HG02852 (cell line): ENCODE data around the gene ADAMTS2.

Source experiments
- ATAC-seq: cut with Tn5 transposase; IDR thresholded peaks from one replicate; pipeline ENCODE4 v1.9.1; 2021; ENCODE audit warnings: mild to moderate bottlenecking, moderate library complexity; ENCODE audit not compliant: unreplicated experiment

The ADAMTS2 gene

DNA sequence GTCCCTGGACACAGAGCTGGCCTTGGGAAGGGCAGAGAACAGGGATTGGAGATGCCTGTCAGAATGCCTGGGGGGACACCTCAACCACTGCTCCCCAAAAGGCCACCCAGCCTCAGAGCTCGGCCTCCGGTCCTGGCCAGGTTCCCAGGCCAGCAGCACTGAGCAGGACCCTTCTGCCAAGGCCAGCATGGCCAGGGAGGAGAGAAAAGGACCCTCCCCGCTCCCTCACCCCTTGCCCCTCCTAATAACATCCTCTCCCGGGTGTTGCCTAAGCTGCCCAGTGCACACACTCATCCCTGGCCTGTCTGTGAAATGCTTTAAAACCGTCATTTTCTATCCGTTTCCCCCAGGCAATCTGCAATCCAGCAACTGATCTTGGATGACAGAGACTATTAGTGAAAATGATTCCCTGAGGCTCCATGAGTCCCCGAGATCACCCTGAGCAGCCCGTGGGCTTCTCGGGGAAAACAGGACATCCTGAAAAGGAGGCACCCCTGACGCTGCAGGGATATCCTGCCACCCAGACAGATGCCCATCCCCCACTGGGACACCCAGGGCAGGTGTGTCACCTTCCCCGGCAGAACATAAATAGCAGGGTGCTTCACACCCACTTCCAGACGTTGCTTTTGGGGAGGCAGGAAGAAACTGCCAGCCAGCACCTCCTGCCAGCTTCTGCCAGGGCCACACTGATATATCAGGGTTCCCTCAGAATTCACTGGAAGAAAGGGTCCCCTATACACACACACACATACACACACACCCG lies 75.3 kb downstream of the ADAMTS2 start:
- no peak for ATAC-seq

GRCh38 chr5:179268966-179269693 lies 76.1 kb downstream of the ADAMTS2 start:
- ATAC-seq, result no peak

DNA sequence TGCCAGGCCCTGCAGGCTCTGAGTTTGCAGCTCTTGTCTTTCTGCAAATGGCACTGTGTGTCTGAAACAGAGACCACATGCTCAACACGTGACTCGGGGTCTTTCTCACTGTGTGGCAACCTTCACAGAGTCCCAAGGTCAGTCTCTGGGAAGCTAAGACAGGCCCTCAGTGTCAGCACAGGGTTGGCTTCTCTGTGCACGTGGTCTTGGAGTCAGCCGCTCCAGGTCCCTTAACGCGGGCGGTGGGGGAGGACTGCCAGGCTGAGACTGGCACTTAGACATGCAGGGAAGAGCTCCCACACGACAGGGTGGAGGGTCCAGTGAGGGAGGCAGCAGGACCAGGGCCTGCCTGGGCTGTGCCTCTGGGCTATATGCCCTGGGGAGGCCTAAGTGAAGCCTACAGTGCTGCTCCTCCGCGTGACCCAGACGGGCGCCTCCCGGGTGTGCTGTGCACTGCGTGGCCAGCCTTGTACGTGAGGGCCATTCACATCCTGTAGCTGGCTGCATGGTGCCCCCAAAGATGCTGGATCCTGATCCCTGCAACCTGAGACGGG lies 76.8 kb downstream of the ADAMTS2 start:
- no peak for ATAC-seq

DNA sequence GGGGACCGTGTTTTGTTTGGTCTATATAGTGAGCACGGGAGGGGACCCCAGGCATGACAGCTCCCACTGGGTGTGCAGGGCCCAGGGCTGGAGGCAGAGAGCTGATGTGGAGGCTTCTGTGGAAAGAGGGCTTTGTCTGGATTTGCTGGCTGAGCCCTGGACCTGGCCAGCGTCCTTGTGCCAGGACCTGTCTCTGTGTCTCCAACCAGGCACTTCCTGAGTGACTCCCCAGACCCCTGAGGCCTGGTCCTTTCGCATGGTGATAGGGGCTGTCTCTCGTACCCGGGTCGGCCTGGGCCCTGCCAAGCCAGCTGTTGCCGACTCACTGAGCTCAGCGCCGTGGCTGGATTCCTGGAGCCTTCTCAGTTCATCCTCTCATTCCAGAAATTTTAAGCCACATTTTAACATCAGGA lies 77.6 kb downstream of the ADAMTS2 start:
- no peak for ATAC-seq

DNA sequence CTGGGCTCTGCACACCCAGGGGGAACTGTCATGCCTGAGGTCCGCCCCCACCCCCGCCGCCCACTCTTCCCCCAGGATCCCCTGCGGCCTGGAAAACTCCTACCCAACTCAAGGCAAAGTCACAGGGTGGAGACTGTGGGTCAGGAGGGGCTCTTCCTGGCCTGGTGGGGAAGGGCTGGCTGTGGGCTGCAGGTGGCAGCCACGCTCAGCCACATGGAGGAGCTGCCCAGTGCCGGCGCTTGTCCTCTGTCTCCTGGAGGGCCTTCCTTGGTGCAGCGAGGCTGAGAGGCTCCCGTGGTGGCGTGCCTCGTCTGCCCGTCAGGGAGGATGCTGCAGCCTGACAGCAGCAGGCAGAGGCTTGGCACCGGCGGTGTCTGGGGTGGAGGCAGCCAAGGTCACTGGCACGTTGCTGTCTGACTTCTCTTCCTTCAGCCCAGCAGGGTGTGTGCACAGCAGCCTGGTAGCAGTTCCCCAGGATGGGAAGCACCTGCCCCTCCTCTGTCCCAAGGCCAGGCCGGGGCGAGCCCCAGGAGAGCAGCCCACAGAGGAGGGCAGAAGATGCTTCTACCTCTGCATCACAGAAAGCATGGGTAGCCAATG lies 78.1 kb downstream of the ADAMTS2 start:
- no peak for ATAC-seq

- ATAC-seq, result no peak
These were observed 78.8 kb downstream of the ADAMTS2 start for GRCh38 chr5:179266291-179267070.

- ATAC-seq, result no peak
These were observed 79.6 kb downstream of the ADAMTS2 start for GRCh38 chr5:179265514-179266290.

GRCh38 chr5:179264783-179265513 lies 80.3 kb downstream of the ADAMTS2 start:
- no peak for ATAC-seq

GRCh38 chr5:179264053-179264782 lies 81.0 kb downstream of the ADAMTS2 start:
- no peak for ATAC-seq

GRCh38 chr5:179263391-179264052 lies 81.7 kb downstream of the ADAMTS2 start:
- no peak for ATAC-seq

DNA sequence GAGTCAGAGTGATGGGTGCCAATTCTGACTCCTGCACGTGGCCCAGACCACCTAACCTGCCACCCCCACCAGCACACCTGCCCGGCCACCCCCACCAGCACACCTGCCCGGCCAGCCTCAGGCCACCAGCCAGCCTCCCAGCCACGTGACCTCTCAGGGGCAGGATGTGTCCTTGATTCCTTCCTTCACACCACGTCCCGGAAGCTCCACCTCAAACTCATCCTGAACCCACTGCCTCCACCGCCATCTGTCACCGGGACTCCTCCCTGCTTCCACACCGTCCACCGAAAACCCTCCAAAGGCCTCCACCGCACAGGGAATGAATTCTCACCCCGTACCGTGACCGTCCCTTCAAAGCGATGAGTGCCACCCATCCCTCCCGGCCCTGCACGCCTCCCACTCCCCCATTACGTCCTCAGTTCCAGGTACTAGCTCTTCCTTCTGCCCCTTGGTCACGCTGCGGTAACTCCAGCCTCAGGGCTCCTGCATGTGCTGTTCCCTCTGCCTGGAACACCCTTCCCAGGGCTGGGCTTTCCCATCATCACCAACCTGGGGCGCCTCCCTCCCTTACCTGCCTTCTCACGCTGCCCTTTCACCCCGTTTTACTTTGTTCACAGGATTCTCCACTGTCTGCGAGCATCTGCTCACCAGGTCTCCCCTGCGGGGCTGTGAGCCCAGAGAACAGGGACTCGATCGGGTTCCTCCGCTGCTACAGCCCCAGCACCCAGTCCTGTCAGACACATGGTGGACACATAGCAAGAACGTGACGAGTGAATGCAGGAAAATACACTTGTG lies 82.9 kb downstream of the ADAMTS2 start:
- no peak for ATAC-seq

DNA sequence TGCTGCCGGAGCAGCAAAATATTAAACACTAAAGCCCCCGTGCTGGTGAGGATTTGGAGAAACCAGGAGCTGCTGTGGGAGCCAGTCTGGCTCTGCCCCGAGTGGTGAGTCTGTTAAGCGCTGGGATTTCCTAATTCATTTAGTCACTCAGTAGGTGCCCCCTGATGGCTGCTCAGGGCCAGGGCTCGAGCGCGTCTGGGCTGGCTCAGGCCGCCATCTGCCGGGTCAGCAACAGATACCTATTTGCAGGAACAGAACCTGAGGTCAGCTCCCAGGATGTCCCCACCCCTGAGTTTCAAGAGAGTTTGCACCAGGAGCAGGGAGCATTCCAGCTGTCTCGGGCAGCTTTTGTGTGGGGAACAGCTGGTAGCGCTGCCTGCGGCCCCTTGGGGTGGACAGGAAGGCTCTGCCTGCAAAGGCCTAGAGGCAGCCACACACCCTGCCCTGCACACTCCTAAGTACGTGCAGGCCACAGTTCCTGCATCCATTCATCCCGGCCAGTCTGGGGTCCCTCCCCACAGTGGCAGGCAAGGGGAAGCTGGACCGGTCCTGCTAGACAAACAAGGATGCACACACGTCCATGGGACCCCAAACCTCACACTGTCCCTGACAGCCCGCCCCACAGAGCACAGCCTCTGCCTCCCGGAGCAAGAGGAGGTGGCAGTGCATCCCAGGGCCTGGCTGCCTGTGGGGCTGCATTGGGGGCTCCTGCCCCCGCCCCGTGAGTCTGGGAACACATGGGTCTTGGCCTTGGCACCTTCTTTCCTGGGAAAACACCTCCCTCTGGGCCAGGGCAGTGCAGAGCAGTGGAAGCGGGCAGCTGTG lies 83.7 kb downstream of the ADAMTS2 start:
- no peak for ATAC-seq

DNA sequence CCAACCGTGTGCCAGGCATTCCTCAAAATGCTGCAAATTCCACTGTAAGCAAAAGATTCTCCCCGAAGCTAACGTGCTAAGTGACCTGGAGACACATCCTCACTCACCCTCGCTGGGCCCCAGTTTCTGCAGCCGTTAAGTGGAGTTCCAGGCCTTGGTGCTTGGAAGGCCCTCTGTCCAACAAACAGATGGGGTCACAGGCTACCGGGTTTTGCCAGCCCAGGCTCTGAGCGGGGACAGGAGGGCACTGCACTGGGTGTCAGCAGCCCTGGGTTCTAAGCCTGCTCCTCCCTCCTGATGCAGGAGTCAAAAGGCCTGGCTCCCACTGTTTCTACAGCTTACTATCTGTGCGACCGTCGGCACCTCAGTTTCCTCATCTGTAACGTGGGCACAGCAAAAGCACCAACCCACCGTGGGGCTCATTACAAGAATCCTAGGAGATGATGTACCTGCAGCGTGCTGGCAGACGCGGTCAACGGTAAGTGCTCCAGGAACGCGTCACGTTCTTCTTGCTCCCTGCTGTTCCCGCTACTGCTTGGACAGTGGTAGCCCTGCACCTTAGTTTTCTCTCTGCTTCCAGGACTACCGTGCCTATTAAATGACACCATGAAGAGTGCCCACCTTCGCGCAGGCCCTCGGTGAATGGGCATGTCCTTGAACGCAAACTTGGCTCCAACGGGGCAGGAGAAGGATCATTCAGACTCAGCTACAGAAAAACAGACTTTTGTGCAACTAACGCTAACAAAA lies 84.8 kb downstream of the ADAMTS2 start:
- no peak for ATAC-seq

DNA sequence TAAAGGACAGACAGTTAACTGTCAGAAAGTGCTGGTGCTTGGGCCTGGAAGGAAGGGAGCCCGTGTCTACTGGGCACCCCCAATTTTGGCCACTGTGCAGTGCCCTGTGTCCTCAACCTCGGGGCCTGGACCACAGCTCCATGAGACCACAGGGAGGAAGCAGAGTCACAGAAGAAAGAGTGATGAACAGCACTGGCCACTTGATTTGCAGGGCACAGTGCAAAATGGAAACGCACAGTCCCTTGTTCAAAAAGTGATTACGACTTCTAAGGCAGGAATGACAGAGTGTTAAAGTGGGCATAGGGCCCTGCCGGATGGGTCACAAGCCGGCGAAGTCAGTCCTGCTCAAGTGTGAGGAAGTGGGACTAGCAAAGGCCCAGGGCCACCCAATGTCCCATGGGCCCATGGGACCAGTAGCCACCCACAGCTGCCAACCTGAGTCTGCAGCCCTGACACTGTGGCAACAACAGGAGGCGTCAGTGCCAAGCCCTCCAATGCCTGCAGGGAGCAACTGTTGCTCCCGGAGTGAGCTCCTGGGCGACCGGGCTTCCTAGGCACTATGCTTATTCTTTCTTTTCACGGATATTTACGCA lies 85.4 kb downstream of the ADAMTS2 start:
- ATAC-seq, result no peak

- no peak for ATAC-seq
These were observed 86.1 kb downstream of the ADAMTS2 start for GRCh38 chr5:179258922-179259730.
